Renal cortical epithelial cell (primary cell): ENCODE data around the gene CBLL1. TPM values are rescaled to one million over a fixed set of nuclear protein-coding genes. Genes with fewer than 3 reads are reported as not detected.

Experiments
- DNase-seq: peaks from one replicate; pipeline ENCODE4 v3.0.0-alpha.2; 2011; ENCODE audit warnings: low read depth
- total RNA-seq: library from RNA; depleted of rRNA; stranded (reverse); fragments of >200 nt; gene quantifications from 2 replicates; pipeline ENCODE4 v1.2.3, GENCODE V29; 2014

CBLL1 gene
- total RNA-seq: 26.6 and 29.2 TPM in 2 replicates

GRCh38 chr7:107743567-107744344 lies at the start of gene CBLL1:
CBLL1 (plus strand) TSS chr7:107744142; CDS start chr7:107744164, 22 bp downstream.
- peak; percentile 87 for DNase-seq

- no peak for DNase-seq
Observed at GRCh38 chr7:107694386-107694785, 49.6 kb upstream of the CBLL1 start.

- no peak for DNase-seq
Observed at GRCh38 chr7:107696330-107696946, 47.5 kb upstream of the CBLL1 start.

GRCh38 chr7:107697321-107698049 lies 46.5 kb upstream of the CBLL1 start:
- DNase-seq: no peak

GRCh38 chr7:107700570-107700969 lies 43.4 kb upstream of the CBLL1 start:
- DNase-seq: no peak

- no peak for DNase-seq
Observed at GRCh38 chr7:107701191-107701590, 42.8 kb upstream of the CBLL1 start.

- no peak for DNase-seq
Observed at GRCh38 chr7:107703219-107703618, 40.7 kb upstream of the CBLL1 start.

- DNase-seq: no peak
Observed at GRCh38 chr7:107703872-107704271, 40.1 kb upstream of the CBLL1 start.

GRCh38 chr7:107708956-107709355 lies 35.0 kb upstream of the CBLL1 start:
- no peak for DNase-seq

GRCh38 chr7:107711301-107711700 lies 32.6 kb upstream of the CBLL1 start:
- DNase-seq: no peak

GRCh38 chr7:107712025-107712424 lies 31.9 kb upstream of the CBLL1 start:
- DNase-seq: no peak

GRCh38 chr7:107712896-107713295 lies 31.0 kb upstream of the CBLL1 start:
- no peak for DNase-seq

GRCh38 chr7:107715531-107715930 lies 28.4 kb upstream of the CBLL1 start:
- no peak for DNase-seq

- DNase-seq: no peak
Observed at GRCh38 chr7:107718456-107719193, 25.3 kb upstream of the CBLL1 start.

- no peak for DNase-seq
Observed at GRCh38 chr7:107721286-107721685, 22.7 kb upstream of the CBLL1 start.

GRCh38 chr7:107723255-107723654 lies 20.7 kb upstream of the CBLL1 start:
- no peak for DNase-seq

GRCh38 chr7:107725138-107725740 lies 18.7 kb upstream of the CBLL1 start:
- peak; percentile 57 for DNase-seq

GRCh38 chr7:107726356-107727130 lies 17.4 kb upstream of the CBLL1 start:
- DNase-seq: no peak

- DNase-seq: no peak
Observed at GRCh38 chr7:107728276-107728675, 15.7 kb upstream of the CBLL1 start.

GRCh38 chr7:107742678-107743566 lies 1.0 kb upstream of the CBLL1 start:
- DNase-seq: no peak
